Omental fat pad (tissue), 4 donors: Measurements from ENCODE around the gene CPA4. TPM values are rescaled to one million over a fixed set of nuclear protein-coding genes. Genes with fewer than 3 reads are reported as not detected.
A peak's percentile ranks its signal among the peaks of the same experiment; 100 is the strongest.

Source experiments
- ATAC-seq: fragments of 150-250 bp; one replicate; pipeline ENCODE4 v1.9.1; 2016; ENCODE audit warnings: mild to moderate bottlenecking, moderate library complexity; ENCODE audit not compliant: low FRiP score
- DNase-seq: peaks from one replicate; pipeline ENCODE4 v3.0.0-alpha.2; 2019; ENCODE audit warnings: low spot score
- CTCF ChIP-seq, 3 donors: fragments of 450-650 bp; IDR thresholded peaks; one replicate each; pipeline ENCODE4 v1.5.1; 2016 to 2017; ENCODE audit warnings: antibody characterized with exemption in 3 of 3, mild to moderate bottlenecking in 3 of 3, moderate library complexity in 2 of 3
- total RNA-seq, 4 donors: library from RNA; depleted of rRNA; stranded (reverse); fragments of >200 nt; gene quantifications; one replicate each; pipeline ENCODE4 v1.1.0, GENCODE V29; 2016

The CPA4 gene
- total RNA-seq, 4 donors from 2014 or later, result 3.0 to 9.7 (median 4.1) TPM; not detected in 1

- no peak for TF ChIP-seq CTCF (IDR thresholded peaks at IDR 0.05)
- DNase-seq, result no peak
- no peak for ATAC-seq
Measured at GRCh38 chr7:130270947-130271800, 21.8 kb upstream of the CPA4 start.

- DNase-seq, result no peak
- no peak for ATAC-seq
- no peak for TF ChIP-seq CTCF (IDR thresholded peaks at IDR 0.05)
Measured at GRCh38 chr7:130272381-130273080, 20.4 kb upstream of the CPA4 start.

- TF ChIP-seq CTCF (IDR thresholded peaks at IDR 0.05), result no peak
- DNase-seq, result no peak
- no peak for ATAC-seq
Measured at GRCh38 chr7:130273081-130273932, 19.7 kb upstream of the CPA4 start.

GRCh38 chr7:130273933-130274255, 19.1 kb upstream of the CPA4 start:
- DNase-seq (no peak), ATAC-seq (peak; percentile 72)
- peak in 1 of 3 donors; percentile 12 for TF ChIP-seq CTCF (IDR thresholded peaks at IDR 0.05)

GRCh38 chr7:130274296-130274695, 18.7 kb upstream of the CPA4 start:
- no peak for ATAC-seq
- DNase-seq, result no peak
- no peak for TF ChIP-seq CTCF (IDR thresholded peaks at IDR 0.05)

- TF ChIP-seq CTCF (IDR thresholded peaks at IDR 0.05), result no peak
- no peak for DNase-seq
- ATAC-seq, result no peak
Measured at GRCh38 chr7:130274983-130275591, 17.9 kb upstream of the CPA4 start.
